ENCODE results near the gene LMCD1.

Gene LMCD1

GRCh38 chr3:8596321-8597218 lies 94.9 kb downstream of the LMCD1 start:
- DNase-seq = no peak

- DNase-seq = no peak
These were observed 95.7 kb downstream of the LMCD1 start for GRCh38 chr3:8597219-8597853.

DNA sequence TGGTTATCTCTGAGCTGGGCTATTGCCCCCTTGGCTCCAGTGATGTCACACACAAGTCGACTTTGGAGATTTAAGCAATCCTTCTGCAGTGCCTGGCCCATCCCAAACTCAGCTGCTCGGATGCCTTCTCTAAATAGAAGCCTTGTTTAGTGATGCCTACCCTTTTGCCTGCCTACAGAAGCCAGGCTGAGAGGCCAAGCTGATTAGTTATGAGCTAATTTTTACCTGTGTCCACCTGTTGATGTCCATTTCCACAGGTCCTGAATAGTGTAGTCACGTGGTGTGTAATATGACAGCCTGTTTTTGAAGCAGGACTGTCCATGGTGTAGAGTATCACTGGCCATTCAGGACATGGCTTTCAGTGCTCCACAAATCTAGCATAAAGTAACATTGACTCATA lies 97.5 kb downstream of the LMCD1 start:
- no peak for DNase-seq

DNA sequence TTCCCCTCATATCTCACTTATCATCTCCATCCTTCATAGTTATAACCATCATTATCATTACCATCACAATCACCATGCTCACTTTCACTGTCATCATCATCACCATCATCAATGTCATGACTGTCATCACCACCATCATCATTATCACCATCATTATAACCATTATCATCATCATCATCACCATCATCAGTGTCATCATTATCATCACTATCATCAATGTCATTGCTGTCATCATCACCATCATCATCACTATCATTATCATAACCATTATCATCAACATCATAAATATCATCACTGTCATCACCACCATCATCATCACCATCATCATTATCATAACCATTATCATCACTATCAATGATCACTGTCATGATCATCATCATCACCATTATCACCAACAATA lies 98.8 kb downstream of the LMCD1 start:
- no peak for DNase-seq

DNA sequence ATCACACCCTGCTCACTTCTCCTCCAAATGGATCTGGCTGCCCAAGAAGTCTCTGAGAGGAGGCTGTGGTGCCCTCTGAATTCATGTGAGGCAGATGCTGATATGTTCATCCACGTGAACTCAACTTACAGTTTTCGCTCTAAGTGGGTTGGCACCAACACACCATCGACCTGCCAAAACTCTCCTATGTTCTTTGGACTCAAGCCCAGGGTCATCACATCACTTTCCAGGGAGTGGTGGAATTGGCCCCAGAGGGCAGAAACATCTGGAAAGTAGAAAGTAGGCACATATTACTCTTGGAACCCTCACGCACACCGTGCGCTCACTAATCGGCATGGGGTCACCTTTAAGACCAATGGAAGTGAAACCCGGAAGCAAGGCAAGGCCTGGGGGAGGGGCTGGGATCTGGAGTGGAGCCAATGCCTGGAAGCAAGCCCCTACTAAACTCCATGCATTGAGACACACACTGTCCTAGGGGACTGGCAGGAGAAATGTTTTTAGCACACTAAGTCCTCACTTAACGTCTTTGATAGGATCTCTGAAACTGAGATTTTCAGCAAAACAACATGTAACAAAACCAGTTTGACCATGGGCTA lies 101.6 kb downstream of the LMCD1 start:
- DNase-seq = no peak

GRCh38 chr3:8604006-8604405 lies 102.4 kb downstream of the LMCD1 start:
- no peak for DNase-seq

GRCh38 chr3:8604988-8605387 lies 103.4 kb downstream of the LMCD1 start:
- no peak for DNase-seq

DNA sequence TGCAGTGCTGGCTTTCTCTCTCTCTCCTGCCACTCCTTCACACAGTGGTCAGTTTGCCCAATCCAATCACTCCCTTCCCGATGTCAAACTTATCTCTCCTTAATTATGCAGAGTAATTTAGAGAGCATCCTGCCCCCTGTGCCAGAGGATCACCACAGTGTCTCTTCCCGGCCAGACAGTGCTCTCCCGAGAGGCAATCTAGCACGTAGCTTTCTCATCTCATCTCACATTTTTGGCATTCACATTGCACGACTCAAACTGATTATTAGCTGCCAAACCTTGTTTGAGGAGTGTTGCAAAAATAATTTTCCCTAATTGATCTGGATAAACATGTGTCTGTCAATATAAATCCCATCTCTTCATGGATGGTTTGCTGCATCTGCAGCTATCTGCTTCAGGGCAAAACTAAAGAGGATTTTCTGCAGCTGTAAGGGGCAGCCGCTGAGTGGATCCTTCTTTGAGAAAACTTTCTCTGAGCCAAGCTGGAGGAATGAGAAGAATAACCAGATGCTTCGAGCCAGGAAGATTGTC lies 105.1 kb downstream of the LMCD1 start:
- DNase-seq = no peak

DNA sequence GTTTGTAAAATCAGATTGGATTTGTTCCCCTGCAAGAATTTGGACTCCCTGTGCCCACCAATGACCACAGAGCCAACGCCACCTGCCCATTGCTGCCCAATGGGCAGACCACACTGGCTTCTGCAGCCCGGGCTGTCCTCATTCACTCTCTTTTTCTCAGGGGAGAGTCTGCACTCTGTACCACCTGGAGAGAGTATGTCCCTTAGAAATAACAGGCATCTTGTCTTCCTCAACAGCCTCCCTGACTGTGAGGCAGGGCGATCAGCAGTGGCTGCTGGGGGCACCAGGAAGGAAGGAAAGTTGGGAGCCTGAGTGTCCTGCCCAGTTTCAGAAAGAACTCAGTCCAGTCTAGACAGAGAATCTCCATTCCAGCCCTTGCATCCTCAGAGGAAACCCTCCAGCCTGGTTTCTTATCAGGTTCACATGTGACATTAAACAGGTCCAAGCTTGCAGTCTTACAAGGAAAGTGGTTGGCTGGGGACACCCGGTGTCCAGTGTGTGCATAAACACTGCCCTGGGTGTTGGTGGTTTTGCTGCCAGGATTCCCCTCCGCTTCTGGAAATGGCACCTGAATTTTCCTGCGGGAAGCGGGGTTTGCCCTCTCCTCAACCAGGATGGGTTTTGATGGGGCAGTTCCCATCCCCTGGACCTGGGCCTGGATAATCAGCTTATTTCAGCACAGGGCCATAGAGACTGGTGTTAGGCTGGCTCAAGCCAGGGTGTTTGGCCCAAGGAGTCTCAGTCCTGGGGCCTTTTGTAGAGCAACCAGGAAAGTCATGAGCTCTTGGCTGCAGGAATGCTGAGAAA lies 105.8 kb downstream of the LMCD1 start:
- peak; percentile 18 for DNase-seq

- DNase-seq = no peak
These were observed 106.6 kb downstream of the LMCD1 start for GRCh38 chr3:8608041-8608790.

- no peak for DNase-seq
These were observed 107.3 kb downstream of the LMCD1 start for GRCh38 chr3:8608791-8609467.

DNA sequence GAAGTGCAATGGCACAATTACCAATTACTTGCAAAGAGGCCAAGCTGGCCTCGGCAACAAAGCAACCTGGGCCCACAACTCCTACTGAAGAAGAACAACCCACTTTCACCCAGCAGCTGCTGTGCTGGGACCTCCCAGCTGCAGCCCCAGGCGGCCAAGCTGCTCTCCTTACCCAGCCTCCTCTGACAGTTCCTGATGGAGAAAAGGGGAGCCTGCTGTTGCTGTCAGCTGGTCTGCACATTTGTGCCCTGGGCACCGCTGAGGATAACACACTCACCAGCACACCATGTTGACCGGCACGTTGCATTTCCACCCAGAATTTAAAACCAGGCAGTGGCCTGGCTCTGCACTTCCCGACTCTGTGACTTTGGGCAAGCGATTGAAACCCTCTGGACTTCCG lies 109.3 kb downstream of the LMCD1 start:
- DNase-seq = peak; percentile 32

DNA sequence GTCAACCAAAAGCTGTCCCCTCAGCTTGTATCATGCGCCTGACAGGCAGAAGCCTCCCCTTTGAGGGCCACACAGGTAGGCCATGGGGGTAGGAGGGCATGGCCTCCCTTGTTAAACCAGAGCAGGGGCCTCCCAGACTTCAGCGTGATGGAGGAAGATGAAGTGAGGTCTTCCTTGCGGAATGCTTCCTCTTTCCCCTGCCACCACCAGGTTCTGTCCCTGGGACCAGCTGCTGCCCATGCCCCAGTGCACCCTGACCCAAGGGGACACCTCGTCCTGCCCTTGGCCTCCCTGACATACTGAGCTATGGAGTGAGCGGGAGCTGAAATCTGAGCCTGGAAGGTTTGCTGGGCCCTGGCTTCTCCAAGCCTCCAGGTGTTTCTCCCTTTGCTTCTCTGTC lies 116.3 kb downstream of the LMCD1 start:
- no peak for DNase-seq

- no peak for DNase-seq
These were observed 117.3 kb downstream of the LMCD1 start for GRCh38 chr3:8618950-8619349.

- DNase-seq = no peak
These were observed 117.9 kb downstream of the LMCD1 start for GRCh38 chr3:8619548-8619947.

DNA sequence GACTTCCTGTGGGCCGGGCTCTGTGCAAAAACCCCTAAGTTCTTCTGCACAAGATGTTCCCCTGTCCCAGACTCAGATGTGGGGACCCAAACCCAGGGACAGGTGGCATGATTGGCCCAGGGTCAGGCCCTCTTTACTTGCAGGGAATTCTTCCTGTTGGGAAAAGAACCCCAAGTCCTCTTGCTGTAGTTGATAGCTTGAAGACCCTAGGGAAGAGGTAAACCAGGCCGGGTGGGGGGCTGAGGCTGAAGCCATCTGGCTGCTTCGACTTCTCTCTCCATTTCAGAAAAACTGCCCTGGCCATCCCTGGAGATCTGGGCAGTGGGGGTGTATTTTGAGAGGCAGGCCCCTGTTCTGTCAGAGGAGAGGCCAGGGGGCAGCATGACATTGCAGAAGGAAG lies 119.5 kb downstream of the LMCD1 start:
- no peak for DNase-seq

- no peak for DNase-seq
These were observed 120.2 kb downstream of the LMCD1 start for GRCh38 chr3:8621872-8622271.

GRCh38 chr3:8622873-8623691 lies 121.5 kb downstream of the LMCD1 start:
- peak; percentile 31 for DNase-seq

DNA sequence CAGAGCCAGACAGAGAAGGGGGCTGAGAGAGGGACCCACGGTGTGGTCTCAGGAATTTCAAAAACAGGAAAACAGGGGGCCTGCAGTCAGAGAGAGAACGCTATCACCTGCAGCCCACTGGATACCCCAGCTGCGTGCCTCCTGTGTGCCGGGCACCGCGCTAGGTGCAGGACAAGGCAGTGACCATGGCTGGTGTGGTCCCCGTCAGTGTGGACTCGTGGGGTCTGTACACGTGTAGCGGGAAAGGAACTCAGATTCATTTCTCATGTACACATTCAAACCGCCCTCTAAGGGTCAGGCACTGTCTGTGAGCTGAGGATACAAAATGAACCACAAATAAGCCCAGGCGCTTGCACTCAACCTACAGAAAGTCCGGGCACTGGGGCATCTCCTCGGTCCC lies 122.1 kb downstream of the LMCD1 start:
- no peak for DNase-seq

Data from NCI-H146 (cell line).